ENCODE measurements around the gene SUMO3. TPM values are rescaled to one million over a fixed set of nuclear protein-coding genes. Genes with fewer than 3 reads are reported as not detected.

SUMO3 gene
- total and polyA plus RNA-seq, 7 experiments from 2014 or later: 46.9 to 91.7 (median 76.5) TPM

GRCh38 chr21:44813727-44814126, 4.1 kb downstream of the SUMO3 start:
- Histone ChIP-seq H3K36me3 (ENCODE audit: control insufficient read depth in 2 of 3, insufficient read depth in 3 of 3, low read length in 3 of 3) (peaks cover 0 to 46% (median 0%) of the 10 kb centered on the region in 3 experiments), H3K4me1 (ENCODE audit: control insufficient read depth in 2 of 2, insufficient read depth in 2 of 2, low read length in 2 of 2) (no peaks in the 10 kb centered on the region), H3K4me3 (ENCODE audit: low read length) (no peak overlapping the region), H3K9me3 (ENCODE audit: control insufficient read depth in 2 of 3, low read length in 3 of 3) (no peaks in the 10 kb centered on the region), H3K27ac (ENCODE audit: low read depth, low read length) (no peak overlapping the region), H3K27me3 (ENCODE audit: control insufficient read depth in 2 of 2, insufficient read depth in 2 of 2, low read length in 2 of 2) (no peaks in the 10 kb centered on the region)
- intact Hi-C loops (cut with micrococcal nuclease): no loop called here
- Mint-ChIP-seq H3K27ac (no peak overlapping the region), H3K4me3 (no peak overlapping the region), H3K4me1 (peaks cover 16 to 35% (median 18%) of the 10 kb centered on the region in 7 donors), H3K27me3 (no peaks in the 10 kb centered on the region), H3K36me3 (peaks cover 0 to 14% (median 10%) of the 10 kb centered on the region in 5 donors), H3K9me3 (peaks cover 0 to 2% (median 0%) of the 10 kb centered on the region in 11 donors)
- no peak for DNase-seq
- POLR2A ChIA-PET: interaction anchor here (1.2 kb wide), 1 partner anchor 12 kb away, joined by 5 read pairs; the partner anchor contains the start of gene UBE2G2
- CTCF ChIA-PET: interaction anchor here (1.1 kb wide), 1 partner anchor 20 kb away, joined by 4 read pairs; no protein-coding TSS in a partner anchor
- no peak for ATAC-seq

- H3K27me3 Mint-ChIP-seq: no peaks in the 10 kb centered on the region
- CTCF ChIA-PET: interaction anchor here (0.6 kb wide), 1 partner anchor 56 kb away, joined by 3 read pairs; no protein-coding TSS in a partner anchor
- POLR2A ChIA-PET: interaction anchor here (0.6 to 0.7 kb wide), 2 partner anchors 107 to 132 kb away, joined by 3 read pairs; partner anchors contain the start of gene ITGB2
- H3K4me3 Mint-ChIP-seq: no peak overlapping the region
- Histone ChIP-seq H3K36me3 (ENCODE audit: control insufficient read depth in 2 of 3, insufficient read depth in 3 of 3, low read length in 3 of 3) (peaks cover 0 to 48% (median 0%) of the 10 kb centered on the region in 3 experiments), H3K27ac (ENCODE audit: low read depth, low read length) (no peak overlapping the region), H3K4me3 (ENCODE audit: low read length) (no peak overlapping the region), H3K9me3 (ENCODE audit: control insufficient read depth in 2 of 3, low read length in 3 of 3) (no peaks in the 10 kb centered on the region), H3K4me1 (ENCODE audit: control insufficient read depth in 2 of 2, insufficient read depth in 2 of 2, low read length in 2 of 2) (no peaks in the 10 kb centered on the region), H3K27me3 (ENCODE audit: control insufficient read depth in 2 of 2, insufficient read depth in 2 of 2, low read length in 2 of 2) (no peaks in the 10 kb centered on the region)
- DNase-seq: no peak
- peaks cover 0 to 14% (median 10%) of the 10 kb centered on the region in 5 donors for H3K36me3 Mint-ChIP-seq
- H3K4me1 Mint-ChIP-seq: peaks cover 16 to 35% (median 18%) of the 10 kb centered on the region in 7 donors
- intact Hi-C loops (cut with micrococcal nuclease): no loop called here
- H3K9me3 Mint-ChIP-seq: peaks cover 0 to 2% (median 0%) of the 10 kb centered on the region in 11 donors
- peak overlapping the region in 1 of 9 donors; percentile 67 for H3K27ac Mint-ChIP-seq
- no peak for ATAC-seq
Measured at GRCh38 chr21:44813149-44813548, 4.7 kb downstream of the SUMO3 start.

GRCh38 chr21:44812640-44813039, 5.2 kb downstream of the SUMO3 start:
- Mint-ChIP-seq H3K4me1 (peaks cover 16 to 35% (median 18%) of the 10 kb centered on the region in 7 donors), H3K4me3 (no peak overlapping the region), H3K27me3 (no peaks in the 10 kb centered on the region), H3K9me3 (peaks cover 0 to 2% (median 0%) of the 10 kb centered on the region in 11 donors), H3K36me3 (peaks cover 0 to 14% (median 10%) of the 10 kb centered on the region in 5 donors), H3K27ac (peak overlapping the region in 1 of 9 donors; percentile 67)
- DNase-seq: no peak
- ChIA-PET CTCF (interaction anchor here (0.6 kb wide), 1 partner anchor 57 kb away, joined by 3 read pairs; no protein-coding TSS in a partner anchor), POLR2A (interaction anchor here (0.7 kb wide), 1 partner anchor 108 kb away, joined by 3 read pairs; the partner anchor contains the start of gene ITGB2)
- Histone ChIP-seq H3K4me3 (ENCODE audit: low read length) (no peak overlapping the region), H3K27ac (ENCODE audit: low read depth, low read length) (no peak overlapping the region), H3K4me1 (ENCODE audit: control insufficient read depth in 2 of 2, insufficient read depth in 2 of 2, low read length in 2 of 2) (no peaks in the 10 kb centered on the region), H3K9me3 (ENCODE audit: control insufficient read depth in 2 of 3, low read length in 3 of 3) (no peaks in the 10 kb centered on the region), H3K27me3 (ENCODE audit: control insufficient read depth in 2 of 2, insufficient read depth in 2 of 2, low read length in 2 of 2) (no peaks in the 10 kb centered on the region), H3K36me3 (ENCODE audit: control insufficient read depth in 2 of 3, insufficient read depth in 3 of 3, low read length in 3 of 3) (peaks cover 0 to 51% (median 0%) of the 10 kb centered on the region in 3 experiments)
- ATAC-seq: no peak
- intact Hi-C loops (cut with micrococcal nuclease): no loop called here

GRCh38 chr21:44810779-44811178, 7.1 kb downstream of the SUMO3 start:
- H3K4me3 Mint-ChIP-seq: peak overlapping the region in 1 of 10 donors; percentile 51
- peaks cover 0 to 67% (median 6%) of the 10 kb centered on the region in 3 experiments for H3K36me3 ChIP-seq (ENCODE audit: control insufficient read depth in 2 of 3, insufficient read depth in 3 of 3, low read length in 3 of 3)
- CTCF ChIA-PET: no interaction called here

GRCh38 chr21:44805859-44806258, 12.0 kb downstream of the SUMO3 start:
- H3K27me3 Mint-ChIP-seq: no peaks in the 10 kb centered on the region
- DNase-seq: no peak
- no peak for ATAC-seq
- intact Hi-C loops (cut with micrococcal nuclease): loop anchor here in 1 of 2 donors (10.0 kb wide), 1 partner anchor 309 kb away; no protein-coding TSS in a partner anchor
- ChIA-PET CTCF (interaction anchor here (1.1 kb wide), 1 partner anchor 12 kb away, joined by 6 read pairs; no protein-coding TSS in a partner anchor), POLR2A (interaction anchor here (1.1 kb wide), 1 partner anchor 11 kb away, joined by 3 read pairs; no protein-coding TSS in a partner anchor)
- Histone ChIP-seq H3K27ac (ENCODE audit: low read depth, low read length) (no peak overlapping the region), H3K27me3 (ENCODE audit: control insufficient read depth in 2 of 2, insufficient read depth in 2 of 2, low read length in 2 of 2) (no peaks in the 10 kb centered on the region), H3K4me3 (ENCODE audit: low read length) (no peak overlapping the region), H3K9me3 (ENCODE audit: control insufficient read depth in 2 of 3, low read length in 3 of 3) (no peaks in the 10 kb centered on the region), H3K36me3 (ENCODE audit: control insufficient read depth in 2 of 3, insufficient read depth in 3 of 3, low read length in 3 of 3) (peaks cover 0 to 61% (median 6%) of the 10 kb centered on the region in 3 experiments), H3K4me1 (ENCODE audit: control insufficient read depth in 2 of 2, insufficient read depth in 2 of 2, low read length in 2 of 2) (peaks cover 7% of the 10 kb centered on the region in 2 donors)
- H3K27ac Mint-ChIP-seq: no peak overlapping the region
- H3K36me3 Mint-ChIP-seq: peaks cover 0 to 32% (median 14%) of the 10 kb centered on the region in 5 donors
- peaks cover 15 to 25% (median 19%) of the 10 kb centered on the region in 7 donors for H3K4me1 Mint-ChIP-seq
- H3K9me3 Mint-ChIP-seq: no peaks in the 10 kb centered on the region
- H3K4me3 Mint-ChIP-seq: no peak overlapping the region

More at GRCh38 chr21:44810779-44811178, 7.1 kb downstream of the SUMO3 start:
- Histone ChIP-seq H3K27ac (ENCODE audit: low read depth, low read length) (no peak overlapping the region), H3K4me1 (ENCODE audit: control insufficient read depth in 2 of 2, insufficient read depth in 2 of 2, low read length in 2 of 2) (no peaks in the 10 kb centered on the region), H3K27me3 (ENCODE audit: control insufficient read depth in 2 of 2, insufficient read depth in 2 of 2, low read length in 2 of 2) (no peaks in the 10 kb centered on the region), H3K9me3 (ENCODE audit: control insufficient read depth in 2 of 3, low read length in 3 of 3) (no peaks in the 10 kb centered on the region), H3K4me3 (ENCODE audit: low read length) (no peak overlapping the region)
- peaks cover 9 to 28% (median 12%) of the 10 kb centered on the region in 7 donors for H3K4me1 Mint-ChIP-seq
- peak overlapping the region in 3 of 9 donors; percentile 32 to 77 (median 46) for H3K27ac Mint-ChIP-seq
- intact Hi-C loops (cut with micrococcal nuclease): no loop called here
- POLR2A ChIA-PET: no interaction called here
- no peaks in the 10 kb centered on the region for H3K27me3 Mint-ChIP-seq
- DNase-seq: no peak
- H3K9me3 Mint-ChIP-seq: peaks cover 0 to 2% (median 0%) of the 10 kb centered on the region in 11 donors
- ATAC-seq: no peak
- H3K36me3 Mint-ChIP-seq: peaks cover 0 to 30% (median 13%) of the 10 kb centered on the region in 5 donors

- Mint-ChIP-seq H3K27ac (peak overlapping the region in 2 of 9 donors; percentile 46 to 57), H3K27me3 (no peaks in the 10 kb centered on the region), H3K36me3 (peaks cover 0 to 31% (median 14%) of the 10 kb centered on the region in 5 donors), H3K4me3 (no peak overlapping the region), H3K9me3 (no peaks in the 10 kb centered on the region), H3K4me1 (peaks cover 16 to 30% (median 22%) of the 10 kb centered on the region in 7 donors)
- no peaks in the 10 kb centered on the region for H3K9me3 ChIP-seq (ENCODE audit: control insufficient read depth in 2 of 3, low read length in 3 of 3)
- CTCF ChIA-PET: interaction anchor here (0.8 to 1.5 kb wide), 3 partner anchors 11 to 295 kb away, joined by 3 to 6 read pairs (median 3); no protein-coding TSS in a partner anchor
- intact Hi-C loops (cut with micrococcal nuclease): loop anchor here in 1 of 2 donors (10.0 kb wide), 1 partner anchor 310 kb away; no protein-coding TSS in a partner anchor
- no peak overlapping the region for H3K27ac ChIP-seq (ENCODE audit: low read depth, low read length)
- H3K4me1 ChIP-seq (ENCODE audit: control insufficient read depth in 2 of 2, insufficient read depth in 2 of 2, low read length in 2 of 2): peaks cover 13% of the 10 kb centered on the region in 2 donors
- peaks cover 0 to 54% (median 6%) of the 10 kb centered on the region in 3 experiments for H3K36me3 ChIP-seq (ENCODE audit: control insufficient read depth in 2 of 3, insufficient read depth in 3 of 3, low read length in 3 of 3)
- H3K27me3 ChIP-seq (ENCODE audit: control insufficient read depth in 2 of 2, insufficient read depth in 2 of 2, low read length in 2 of 2): no peaks in the 10 kb centered on the region
- DNase-seq (no peak), ATAC-seq (no peak)
- no peak overlapping the region for H3K4me3 ChIP-seq (ENCODE audit: low read length)
- POLR2A ChIA-PET: interaction anchor here (1.1 kb wide), 1 partner anchor 12 kb away, joined by 3 read pairs; no protein-coding TSS in a partner anchor
Measured at GRCh38 chr21:44805226-44805625, 12.6 kb downstream of the SUMO3 start.

All from naive thymus-derived CD4-positive, alpha-beta T cell (primary cell).